ENCODE results near the gene CBR3.
"Not testable (repeated sequence)": the region's sequence is repeated elsewhere in the genome, so short reads cannot be mapped to it uniquely, and the experiment has no call there.

CBR3 gene

GRCh38 chr21:36127250-36127904 is 7.5 kb upstream of the CBR3 start:
- no peak for DNase-seq (ENCODE audit: low read depth)
- no peak overlapping the region for H3K4me3 ChIP-seq (ENCODE audit: low read depth, low read length)
- TF ChIP-seq CTCF (IDR thresholded peaks at IDR 0.05; ENCODE audit: insufficient read depth, low read depth, low read length, missing control alignments), result no peak

DNA sequence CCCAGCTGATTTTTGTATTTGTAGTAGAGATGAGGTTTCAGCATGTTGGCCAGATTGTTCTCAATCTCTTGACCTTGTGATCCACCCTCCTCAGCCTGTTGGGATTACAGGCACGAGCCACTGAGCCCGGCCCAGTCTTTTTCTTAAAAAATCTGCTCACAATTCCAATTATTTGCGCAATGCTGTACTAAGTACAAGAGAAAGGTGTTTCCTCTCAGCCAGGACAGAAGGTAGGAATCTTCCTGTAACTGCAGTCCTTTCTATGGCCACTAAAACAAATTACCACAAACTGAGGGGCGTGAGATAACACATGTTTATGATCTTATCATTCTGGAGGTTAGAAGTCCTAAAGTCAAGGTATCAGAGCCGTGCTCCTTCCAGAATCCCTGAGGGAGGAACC is 6.9 kb upstream of the CBR3 start:
- DNase-seq (ENCODE audit: low read depth), result no peak
- no peak overlapping the region for H3K4me3 ChIP-seq (ENCODE audit: low read depth, low read length)
- no peak for TF ChIP-seq CTCF (IDR thresholded peaks at IDR 0.05; ENCODE audit: insufficient read depth, low read depth, low read length, missing control alignments)

DNA sequence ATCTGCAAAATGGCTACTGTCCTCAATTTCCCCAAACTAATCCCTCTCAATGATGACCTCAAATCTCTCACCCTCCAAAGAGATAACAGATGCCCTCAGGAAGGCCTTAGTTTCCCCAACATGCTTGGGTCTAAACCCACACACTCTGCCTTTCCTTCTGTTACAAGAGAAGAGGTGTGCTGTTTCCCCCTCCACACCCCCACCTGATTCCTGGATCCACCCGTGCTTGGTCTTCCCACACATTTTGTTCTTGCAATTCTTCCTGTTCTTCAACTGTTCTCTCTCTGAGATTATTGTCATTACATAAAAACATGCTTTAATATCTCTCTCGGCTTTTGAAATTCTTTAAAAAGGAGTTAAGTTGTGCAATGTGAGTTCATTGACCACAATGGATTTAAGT is 5.7 kb upstream of the CBR3 start:
- no peak for TF ChIP-seq CTCF (IDR thresholded peaks at IDR 0.05; ENCODE audit: insufficient read depth, low read depth, low read length, missing control alignments)
- DNase-seq (ENCODE audit: low read depth), result no peak
- H3K4me3 ChIP-seq (ENCODE audit: low read depth, low read length), result no peak overlapping the region

GRCh38 chr21:36130414-36130762 is 4.5 kb upstream of the CBR3 start:
- not testable (repeated sequence) for DNase-seq (ENCODE audit: low read depth); H3K4me3 ChIP-seq (ENCODE audit: low read depth, low read length)

GRCh38 chr21:36130839-36131238 is 4.0 kb upstream of the CBR3 start:
- not testable (repeated sequence) for DNase-seq (ENCODE audit: low read depth); H3K4me3 ChIP-seq (ENCODE audit: low read depth, low read length)

GRCh38 chr21:36132696-36133095 is 2.2 kb upstream of the CBR3 start:
- no peak for DNase-seq (ENCODE audit: low read depth)
- no peak overlapping the region for H3K4me3 ChIP-seq (ENCODE audit: low read depth, low read length)
- TF ChIP-seq CTCF (IDR thresholded peaks at IDR 0.05; ENCODE audit: insufficient read depth, low read depth, low read length, missing control alignments), result no peak

- H3K4me3 ChIP-seq (ENCODE audit: low read depth, low read length), result peak overlapping the region; percentile 65
- DNase-seq (ENCODE audit: low read depth), result peak; percentile 39
- no peak for TF ChIP-seq CTCF (IDR thresholded peaks at IDR 0.05; ENCODE audit: insufficient read depth, low read depth, low read length, missing control alignments)
These were observed 668 bp downstream of the CBR3 start for GRCh38 chr21:36135391-36136102.

DNA sequence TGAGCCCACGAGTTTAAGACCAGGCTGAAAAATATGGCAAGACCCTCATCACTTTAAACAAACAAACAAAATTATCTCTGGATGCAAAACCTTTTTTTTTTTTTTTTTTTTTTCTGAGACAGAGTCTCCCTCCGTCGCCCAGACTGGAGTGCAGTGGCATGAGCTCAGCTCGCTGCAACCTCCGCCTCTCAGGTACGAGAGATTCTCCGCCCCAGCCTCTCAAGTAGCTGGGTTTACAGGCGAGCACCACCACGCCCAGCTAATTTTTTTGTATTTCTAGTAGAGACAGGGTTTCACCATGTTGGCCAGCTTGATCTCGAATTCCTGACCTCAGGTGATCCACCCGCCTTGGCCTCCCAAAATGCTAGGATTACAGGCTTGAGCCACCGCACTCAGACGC is 4.9 kb downstream of the CBR3 start:
- H3K4me3 ChIP-seq (ENCODE audit: low read depth, low read length); DNase-seq (ENCODE audit: low read depth): not testable (repeated sequence)

Data from GM12865 (cell line).